Right renal cortex interstitium (tissue), 3 donors: ENCODE data around the gene CCDC40. TPM values are rescaled to one million over a fixed set of nuclear protein-coding genes. Genes with fewer than 3 reads are reported as not detected.

ENCODE experiments used
- DNase-seq, 3 donors: peaks; one replicate each; pipeline ENCODE4 v3.0.0-alpha.2; 2013; ENCODE audit warnings: low read depth in 3 of 3, low spot score in 2 of 3
- polyA plus RNA-seq, 3 donors: library from polyadenylated mRNA; unstranded; fragments of 120-200 nt; gene quantifications; one replicate each; pipeline ENCODE4 v1.2.1, GENCODE V29; 2013; ENCODE audit not compliant: insufficient read length in 3 of 3

The CCDC40 gene
- polyA plus RNA-seq, 3 donors: 9.4 to 15.6 (median 9.6) TPM

DNA sequence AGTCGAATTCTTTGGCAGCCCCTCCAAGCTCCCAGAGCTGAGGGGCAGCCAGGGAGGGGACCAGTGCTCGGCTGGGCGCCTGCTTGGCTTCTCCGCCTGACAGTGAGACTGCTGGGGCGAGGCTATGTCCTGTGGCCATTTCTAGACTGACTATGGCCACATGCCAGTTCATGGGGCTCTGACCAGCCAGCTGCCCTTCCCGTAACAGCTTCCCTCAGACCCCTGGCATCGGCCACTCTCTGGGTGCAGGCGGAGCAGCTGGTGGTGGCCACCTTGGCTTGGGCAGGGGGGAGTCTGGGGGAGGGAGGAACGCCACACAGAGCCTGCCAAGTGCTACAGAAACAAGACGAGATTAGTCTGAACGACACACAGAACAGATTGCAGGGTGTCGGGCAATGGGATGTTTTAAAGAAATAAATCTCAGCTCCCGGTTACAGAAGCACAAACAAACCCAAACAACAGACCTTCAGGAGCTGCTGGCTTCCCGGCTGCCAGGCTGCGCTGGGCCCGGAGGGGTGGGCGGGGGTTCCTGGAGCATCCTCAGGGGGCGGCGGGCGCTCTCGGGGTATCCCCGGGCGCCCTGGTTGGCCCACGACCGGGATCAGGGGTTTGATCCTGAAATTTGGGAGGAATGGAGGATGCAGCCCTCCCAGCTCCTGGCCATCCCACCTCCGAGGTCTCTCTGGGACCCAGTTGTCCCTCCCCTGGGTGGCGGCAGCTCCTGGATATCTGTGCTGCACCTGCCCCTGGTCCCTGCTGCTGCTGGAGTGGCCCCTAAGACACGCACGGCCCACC is 35.3 kb upstream of the CCDC40 start:
- DNase-seq: no peak

DNA sequence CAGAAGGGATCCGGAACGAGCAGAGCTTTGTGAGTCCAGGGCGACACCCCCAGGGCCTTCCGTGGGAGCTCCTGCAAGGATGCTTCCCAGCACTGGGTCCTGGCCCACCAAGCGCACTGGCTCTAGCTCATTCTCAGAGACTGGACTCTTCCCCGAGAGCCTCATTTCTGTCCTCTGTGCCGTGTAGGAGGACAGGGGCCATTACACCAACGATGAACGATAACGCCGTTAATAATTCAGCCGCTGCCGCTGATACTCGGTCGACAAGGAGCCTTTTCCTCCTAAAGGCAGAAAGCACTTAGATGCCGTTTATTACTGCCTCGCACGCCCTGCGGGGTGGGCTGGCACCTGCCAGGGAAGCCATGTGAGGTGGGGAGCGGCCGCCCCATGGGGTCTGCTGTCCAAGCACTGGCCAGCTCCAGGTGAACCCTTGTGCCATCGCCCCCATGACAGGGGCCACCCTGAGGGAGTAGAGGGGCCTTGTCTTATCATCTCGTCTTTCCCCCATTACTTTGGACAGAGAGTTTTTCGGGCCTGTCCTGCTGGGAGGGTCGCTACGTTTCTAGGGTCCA is 34.3 kb upstream of the CCDC40 start:
- no peak for DNase-seq

DNA sequence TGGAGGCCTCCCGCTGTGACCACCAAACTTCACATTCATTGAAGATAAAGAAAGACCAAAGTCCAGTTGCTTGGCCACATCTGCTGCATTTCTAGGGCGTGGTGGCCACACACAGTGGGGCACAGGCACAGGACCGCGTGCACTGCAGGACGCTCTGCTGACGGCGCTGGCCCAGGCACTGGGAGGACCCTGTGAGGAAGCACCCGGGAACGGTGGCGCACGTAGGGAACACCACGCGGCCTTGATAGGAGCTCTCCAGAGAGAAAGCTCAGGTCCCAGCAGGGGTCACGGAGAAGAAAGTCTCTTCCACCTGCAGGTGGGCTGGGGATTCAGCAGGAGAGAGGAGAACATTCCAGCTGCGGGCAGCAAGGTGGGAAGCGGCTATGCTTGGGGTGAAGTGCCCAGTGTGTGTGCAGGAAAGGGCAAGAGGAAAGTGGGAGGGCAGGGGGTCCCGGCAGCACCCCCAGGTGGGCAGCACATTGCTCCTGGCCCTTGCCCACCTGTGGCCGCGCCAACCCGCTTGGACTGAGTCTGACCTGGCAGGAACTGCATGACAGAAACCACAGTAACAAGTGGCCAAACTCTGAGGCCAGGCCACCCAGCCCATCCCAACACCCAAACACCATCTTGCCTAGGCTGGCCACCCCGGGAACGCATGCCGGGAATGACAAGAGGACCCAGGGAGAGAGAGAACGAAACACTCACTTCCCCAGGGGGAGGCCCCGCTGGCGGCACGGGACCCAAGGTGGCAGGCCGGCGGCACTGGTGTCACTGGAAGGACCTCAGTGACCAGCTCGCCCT is 33.6 kb upstream of the CCDC40 start:
- no peak for DNase-seq

DNA sequence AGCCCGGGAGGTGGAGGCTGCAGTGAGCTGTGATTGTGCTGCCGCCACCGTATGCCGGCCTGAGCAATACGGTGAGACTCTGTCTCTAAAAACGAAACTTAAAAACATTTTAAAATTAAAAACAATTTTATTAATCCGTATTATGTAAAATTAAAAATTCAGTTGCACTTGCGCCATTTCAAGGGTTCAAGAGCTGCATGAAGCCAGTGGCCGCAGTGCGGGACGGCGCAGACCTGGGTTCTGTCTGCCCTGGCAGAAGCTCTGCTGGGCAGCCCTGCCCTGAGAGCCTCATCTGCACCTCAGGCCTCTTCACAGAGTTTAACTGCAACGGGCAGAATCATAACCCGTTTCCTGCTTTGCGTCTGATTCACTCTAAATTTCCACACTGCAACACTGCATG is 32.5 kb upstream of the CCDC40 start:
- no peak for DNase-seq

DNA sequence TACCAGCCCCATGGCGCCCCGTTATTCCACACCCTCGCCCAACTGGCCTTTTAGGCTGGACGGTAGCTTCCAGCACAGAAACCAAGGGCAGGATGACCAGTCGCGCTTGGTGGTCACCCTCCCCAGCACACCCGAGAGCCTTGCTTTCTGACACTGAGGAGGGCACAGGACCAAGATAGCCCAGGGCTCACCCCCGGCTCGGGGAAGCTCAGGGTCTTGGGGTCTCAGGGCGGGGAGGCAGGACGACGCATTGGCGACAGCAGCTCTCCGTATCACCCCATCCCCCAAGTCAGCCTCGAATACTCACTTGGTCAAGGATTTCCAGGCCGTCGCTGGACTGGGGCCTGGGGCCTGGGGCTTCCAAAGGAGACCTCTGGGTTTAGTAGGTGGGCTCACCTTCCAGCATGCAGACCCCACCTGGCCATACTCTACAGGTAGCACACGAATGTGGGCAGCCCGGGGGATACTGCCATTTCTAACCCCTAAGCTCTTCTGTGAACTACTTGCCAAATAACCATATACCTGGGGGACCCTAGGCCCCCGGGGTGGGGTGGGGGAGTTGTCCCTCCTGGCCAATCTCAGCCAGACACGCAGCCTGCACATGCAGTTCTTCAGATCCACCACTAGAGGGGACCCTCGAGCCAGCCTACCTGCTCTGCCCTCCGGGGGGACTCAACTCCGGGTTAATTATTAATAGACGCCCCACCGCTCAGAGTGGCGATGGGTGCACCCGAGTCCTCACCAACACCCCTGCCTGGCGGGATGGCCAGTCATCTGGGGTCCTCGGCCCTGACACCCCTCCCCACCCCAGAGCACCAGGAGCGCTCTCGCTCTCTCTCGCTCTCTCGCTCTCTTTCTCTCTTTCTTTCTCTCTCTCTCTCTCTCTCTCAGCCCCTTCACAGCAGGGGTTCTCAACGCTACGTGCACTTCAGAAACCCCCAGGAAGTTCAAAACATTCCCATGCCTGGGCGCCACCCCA is 30.8 kb upstream of the CCDC40 start:
- DNase-seq: no peak

DNA sequence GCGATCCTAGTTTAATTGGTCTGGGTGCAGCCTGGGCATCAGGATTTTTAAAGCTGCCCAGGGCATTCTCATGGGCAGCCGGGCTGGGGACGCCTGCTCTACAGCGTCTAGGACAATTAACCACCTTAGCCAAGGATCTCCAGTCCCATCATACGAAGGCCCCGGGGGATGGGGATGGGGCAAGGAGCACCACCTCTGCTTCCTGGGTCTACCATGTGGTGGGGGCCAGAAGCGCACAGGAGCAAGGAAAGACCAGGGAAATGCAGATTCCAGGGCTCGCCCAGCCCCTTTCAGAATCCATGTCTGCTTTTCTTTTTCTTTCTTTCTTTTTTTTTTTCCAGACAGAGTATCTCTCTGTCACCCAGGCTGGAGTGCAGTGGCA is 30.1 kb upstream of the CCDC40 start:
- no peak for DNase-seq

DNA sequence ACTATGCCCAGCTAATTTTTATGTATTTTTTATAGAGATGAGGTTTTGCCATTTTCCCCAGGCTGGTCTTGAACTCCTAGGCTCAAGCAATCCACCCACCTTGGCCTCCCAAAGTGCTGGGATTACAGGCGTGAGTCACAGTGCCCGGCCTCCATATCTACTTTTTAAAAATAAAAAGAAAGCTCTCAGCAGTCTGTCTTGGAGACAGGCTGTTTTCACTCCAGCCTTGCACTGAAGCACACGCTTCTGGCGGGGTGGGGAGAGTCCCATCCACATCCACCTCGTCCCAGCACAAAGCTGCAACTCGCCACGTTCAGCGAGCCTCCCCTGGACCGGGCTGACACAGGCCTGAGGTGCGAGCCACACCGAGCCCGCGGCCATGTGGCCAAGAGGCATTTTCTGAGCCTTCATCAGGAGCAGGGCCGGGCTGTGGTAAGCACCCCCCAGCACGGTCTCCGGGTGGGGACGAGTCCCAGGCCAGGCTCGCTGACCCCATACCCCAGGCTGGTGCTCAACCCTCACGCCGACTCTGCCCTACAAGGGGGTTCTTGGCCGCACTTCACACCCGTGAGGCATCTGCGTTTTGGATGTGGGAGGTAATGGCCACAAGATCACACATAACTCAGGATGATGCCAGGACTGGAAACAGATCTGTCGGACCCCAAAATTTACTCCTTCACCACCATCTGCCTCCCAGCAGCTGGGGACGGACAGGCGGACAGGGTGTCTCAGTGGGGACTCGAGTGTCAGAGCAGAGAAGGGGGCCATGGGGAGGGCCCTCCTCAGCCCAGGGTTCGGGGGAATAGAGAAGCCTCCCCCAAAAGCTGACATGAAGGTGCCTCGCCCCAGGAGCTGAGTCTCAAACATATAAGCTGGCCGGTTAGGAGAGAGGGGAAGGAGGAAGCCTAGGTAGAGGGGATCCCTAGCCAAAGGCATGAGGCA is 29.4 kb upstream of the CCDC40 start:
- DNase-seq: no peak

DNA sequence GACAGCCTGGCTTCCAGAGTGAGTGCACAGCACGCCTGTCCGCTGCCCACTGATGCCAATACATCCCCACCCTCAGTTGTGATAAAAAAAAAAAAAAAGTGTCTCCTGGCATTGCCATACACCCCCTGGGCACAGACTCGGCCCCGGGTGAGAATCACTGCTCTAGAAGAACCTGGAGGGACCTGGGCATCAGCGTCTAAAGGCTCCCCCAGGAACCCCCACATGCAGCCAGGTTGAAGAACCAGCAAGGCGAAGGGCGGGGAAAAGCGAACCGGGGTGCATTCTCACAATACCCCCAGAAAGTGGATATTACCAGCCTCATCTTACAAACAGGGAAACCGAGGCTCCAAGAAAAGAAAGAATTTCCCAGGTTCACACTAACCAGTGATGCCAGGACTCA is 28.5 kb upstream of the CCDC40 start:
- DNase-seq: no peak

DNA sequence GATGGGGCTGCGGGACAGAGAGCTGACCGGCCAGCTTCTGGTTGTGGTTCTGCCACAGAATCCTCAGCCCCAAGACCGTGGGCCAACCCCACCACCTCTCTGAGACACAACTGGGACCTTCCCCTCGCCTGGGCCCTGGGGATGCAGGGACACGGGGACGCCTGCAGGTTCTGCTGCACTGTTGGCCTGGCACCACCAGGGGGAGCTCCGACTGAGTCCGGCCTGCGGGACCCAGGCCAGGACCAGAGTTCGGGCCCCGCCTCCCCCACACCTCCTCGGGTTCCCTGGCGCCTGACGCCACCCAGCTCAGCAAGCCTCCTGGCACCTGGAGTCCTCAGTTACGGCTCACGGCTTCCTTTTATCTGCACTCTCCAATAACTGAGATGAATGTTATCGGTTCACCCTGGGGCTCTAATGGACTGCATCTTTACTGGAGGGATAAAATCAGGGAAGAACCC is 28.0 kb upstream of the CCDC40 start:
- DNase-seq: no peak

DNA sequence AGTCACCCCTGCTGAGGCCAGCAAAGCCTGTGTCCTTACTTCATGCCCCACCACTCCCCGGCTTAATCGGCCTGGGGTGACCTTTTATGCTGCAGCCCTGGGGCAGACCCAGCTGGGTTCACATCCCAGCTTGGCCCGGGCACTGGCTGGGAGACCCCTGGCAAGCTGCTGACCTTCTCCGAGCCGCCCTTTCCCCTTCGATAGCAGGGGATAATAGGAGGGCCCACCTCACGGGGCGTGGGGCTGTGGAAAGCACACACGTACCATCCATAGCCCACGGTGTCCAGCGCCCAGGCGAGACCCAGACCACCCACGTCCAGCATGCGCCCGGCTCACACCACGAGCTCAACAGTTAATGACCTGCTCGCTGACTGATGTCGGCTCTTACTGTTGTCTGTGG is 27.6 kb upstream of the CCDC40 start:
- DNase-seq: no peak

DNA sequence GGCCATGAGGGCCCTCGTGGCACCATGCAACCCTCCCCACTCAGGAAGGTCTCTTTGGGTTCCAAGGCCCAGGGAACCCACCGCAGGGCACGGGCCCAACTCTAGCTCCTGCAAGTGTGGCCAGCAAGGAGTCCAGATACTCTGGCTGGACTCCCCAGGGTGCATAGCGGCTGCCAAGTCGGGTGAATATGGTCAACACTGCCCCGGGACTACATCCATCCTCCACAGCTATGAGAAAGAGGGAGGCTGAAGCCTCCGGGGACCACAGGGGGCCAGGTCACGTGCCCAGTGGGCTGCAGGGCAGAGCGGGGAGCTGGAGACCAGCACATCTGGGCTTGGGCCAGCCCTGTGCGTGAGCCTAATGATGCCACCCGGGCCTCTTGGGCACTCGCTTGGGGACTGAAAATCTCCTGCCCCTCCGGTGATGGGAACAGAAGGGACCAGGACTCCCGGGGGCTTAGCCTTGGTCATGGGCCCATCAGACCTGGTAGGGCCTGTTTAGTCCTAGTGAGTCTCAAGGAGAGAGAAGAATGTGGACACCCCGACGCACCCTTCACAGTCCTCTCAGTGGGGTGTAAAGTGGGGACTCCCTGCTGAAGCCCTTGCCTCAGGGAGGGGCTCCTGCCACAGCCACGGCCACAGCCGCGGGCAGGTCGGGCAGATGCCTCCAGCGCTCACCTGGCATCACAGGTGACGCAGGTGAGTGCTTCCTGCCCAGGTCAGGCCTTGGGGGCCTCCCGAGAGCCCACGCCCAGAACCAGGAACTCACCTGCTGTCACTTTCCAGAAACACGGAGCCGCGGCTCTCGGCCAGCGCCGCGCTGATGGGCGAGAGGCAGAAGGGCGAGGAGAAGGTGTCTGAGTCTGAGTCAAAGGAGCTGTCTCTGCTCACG is 26.8 kb upstream of the CCDC40 start:
- DNase-seq: no peak

DNA sequence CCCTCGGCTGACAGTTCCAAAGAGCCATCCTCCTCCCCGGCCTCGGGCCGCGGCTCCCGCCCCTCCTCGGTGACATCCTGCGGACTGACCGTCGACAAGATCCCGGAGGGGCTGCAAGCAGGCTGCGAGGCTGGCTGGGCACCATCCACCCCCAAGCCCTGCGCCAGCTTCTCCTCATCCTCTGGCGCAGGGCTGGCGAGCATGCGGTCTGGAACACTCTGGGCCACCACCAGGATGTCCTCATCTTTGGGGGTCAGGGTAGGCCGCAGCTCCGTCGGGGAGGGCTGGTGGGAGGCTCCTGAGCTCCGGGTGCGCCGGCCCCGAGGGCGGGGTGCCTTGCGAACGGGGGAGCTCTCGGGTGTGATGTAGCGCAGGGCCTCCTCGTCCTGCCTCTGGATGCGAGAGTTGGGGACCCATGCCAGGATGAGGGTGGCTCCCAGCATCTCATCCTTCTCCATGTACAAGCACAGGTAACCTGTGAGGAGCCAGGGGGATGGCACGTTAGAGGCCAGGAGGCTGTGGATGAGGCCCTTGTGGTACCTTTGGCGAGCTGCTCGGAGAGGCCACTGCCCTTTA is 26.1 kb upstream of the CCDC40 start:
- DNase-seq: no peak

DNA sequence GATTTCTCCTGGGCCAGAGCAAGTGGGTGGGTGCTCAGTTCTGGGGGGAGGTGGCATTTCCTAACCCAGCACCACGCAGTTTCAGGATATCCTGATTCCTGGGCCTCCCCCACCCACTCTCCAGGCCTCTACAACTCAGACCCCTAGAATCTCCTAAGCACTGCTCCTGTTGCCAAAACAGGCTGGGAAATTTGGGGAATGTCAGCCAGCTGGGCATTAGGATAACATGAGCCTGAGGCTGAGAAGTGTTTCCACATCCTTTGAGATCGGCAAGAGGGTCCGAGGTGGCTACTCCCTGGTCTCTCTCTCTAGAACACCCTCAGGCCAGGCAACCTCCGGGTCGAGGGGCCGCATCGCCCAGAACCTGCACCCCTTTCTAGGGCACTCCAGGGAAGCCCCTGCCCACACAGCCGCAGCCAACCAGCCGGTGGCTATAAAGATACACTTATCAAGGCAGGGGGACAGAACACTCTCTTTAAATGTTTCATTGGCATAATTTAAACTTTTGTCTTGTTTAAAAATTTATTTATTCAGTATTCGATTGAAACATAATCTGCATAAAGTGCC is 24.4 kb upstream of the CCDC40 start:
- no peak for DNase-seq

DNA sequence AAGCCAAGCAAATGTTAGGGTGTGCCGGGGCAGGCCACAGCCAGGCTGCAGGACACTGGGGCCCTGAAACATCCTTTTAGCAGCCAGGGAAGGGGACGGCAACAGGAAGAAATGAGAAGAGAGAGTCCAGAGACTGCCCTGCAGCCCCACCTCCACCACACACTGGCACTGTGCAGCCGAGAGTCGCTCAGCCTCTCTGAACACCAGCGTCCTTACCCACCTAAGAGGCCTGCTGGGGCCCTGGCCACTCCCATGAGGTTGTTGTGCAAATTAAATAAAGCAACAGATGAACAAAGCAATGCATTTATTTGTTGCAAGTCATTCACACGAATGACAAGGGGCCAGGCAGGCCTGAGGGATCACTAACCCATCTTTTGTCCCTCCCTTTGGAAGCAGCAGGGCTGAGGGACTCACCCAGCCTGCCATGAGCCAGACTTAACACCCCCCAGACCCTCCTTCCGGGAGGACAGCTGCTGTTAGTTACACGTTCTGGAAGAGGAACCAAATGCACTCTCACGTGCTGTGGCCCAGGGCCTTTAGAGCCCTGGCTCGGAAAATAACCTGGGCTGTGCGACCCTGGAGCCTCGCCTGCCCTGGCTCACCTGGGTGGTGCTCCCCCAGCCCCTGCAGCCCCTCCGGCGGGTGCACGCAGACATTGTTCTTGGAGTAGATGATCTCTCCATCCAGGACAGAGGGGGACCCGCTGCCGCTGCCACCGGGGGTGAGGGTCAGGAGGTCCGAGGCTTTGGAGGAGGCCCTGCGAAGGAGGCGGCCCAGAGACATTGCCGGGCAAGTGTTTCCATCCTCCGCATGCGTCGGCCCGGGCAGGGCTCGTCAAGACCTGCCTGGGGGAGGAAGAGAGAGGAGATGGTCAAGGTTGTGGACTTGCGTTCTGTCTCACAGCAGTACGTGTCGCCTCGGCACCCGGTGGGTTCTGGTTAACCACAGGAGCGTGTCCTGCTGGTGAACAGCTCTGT is 23.4 kb upstream of the CCDC40 start:
- no peak for DNase-seq

DNA sequence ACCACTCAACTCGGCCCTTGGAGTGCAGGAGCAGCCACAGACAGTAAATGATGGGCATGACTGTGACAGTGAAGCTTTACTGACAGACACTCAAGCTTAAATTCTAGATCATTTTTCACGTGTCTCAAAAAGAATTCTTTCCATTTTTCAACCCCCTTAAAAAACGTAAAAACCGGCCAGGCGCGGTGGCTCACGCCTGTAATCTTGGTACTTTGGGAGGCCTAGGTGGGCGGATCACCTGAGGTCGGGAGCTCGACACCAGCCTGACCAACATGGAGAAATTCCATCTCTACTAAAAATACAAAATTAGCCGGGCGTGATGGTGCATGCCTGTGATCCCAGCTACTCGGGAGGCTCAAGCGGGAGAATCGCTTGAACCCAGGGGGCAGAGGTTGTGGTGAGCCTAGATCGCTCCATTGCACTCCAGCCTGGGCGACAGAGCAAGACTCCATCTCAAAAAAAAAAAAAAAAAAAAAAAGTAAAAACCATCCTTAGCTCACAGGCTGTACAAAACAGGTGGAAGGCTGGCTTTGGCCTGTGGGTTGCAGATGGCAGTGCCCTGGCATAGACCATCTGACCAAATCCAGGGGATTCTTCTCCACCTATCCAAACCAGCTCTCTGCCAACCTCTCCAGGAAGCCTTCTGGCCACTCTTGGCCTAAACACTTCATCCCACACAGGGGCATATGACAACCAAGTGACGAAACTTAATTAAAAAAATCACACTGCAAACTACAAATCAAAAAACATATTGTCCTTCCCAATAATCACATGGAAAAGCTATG is 19.0 kb upstream of the CCDC40 start:
- DNase-seq: no peak
